IMR-90 (cell line): ENCODE data around the gene FBXO17. TPM values are rescaled to one million over a fixed set of nuclear protein-coding genes. Genes with fewer than 3 reads are reported as not detected.

ENCODE experiments used
- ATAC-seq: fragments of 200-7000 bp; cut with Tn5 transposase; 2 replicates; pipeline ENCODE4 v1.9.1; 2020; ENCODE audit warnings: low read depth, mild to moderate bottlenecking, moderate library complexity
- BruUV-seq: library from RNA; stranded (reverse); fragments of 400-500 nt; replicated peaks from 2 replicates; lab custom pipeline; 2021; lab: Mats Ljungman, UMichigan
- CTCF ChIA-PET: fragments of 300-600 bp; formaldehyde crosslinking; extraction: SDS; loops from one replicate; lab custom pipeline; 2021; ENCODE audit warnings: antibody characterized with exemption; lab: Yijun Ruan, JAX
- POLR2A ChIA-PET: fragments of 300-600 bp; sonication (Branson Sonifier 250); formaldehyde crosslinking; loops from one replicate; lab custom pipeline; 2022; ENCODE audit warnings: antibody characterized with exemption; ENCODE audit not compliant: unreplicated experiment; lab: Charles Lee
- DNase-seq: peaks from one replicate; pipeline ENCODE4 v3.0.0; 2013
- H2AFZ ChIP-seq: replicated peaks from 2 replicates; pipeline ENCODE3; 2013; ENCODE audit warnings: low read length, mild to moderate bottlenecking; ENCODE audit not compliant: poor library complexity
- H2AK5ac ChIP-seq: 2 replicates; pipeline ENCODE4 v1.6.1; 2013; ENCODE audit warnings: low read depth, low read length, inconsistent platforms
- H2AK9ac ChIP-seq: replicated peaks from 2 replicates; pipeline ENCODE3; 2013; ENCODE audit warnings: mild to moderate bottlenecking, low read depth, low read length, moderate library complexity; ENCODE audit not compliant: poor library complexity
- H2BK120ac ChIP-seq: 2 replicates; pipeline ENCODE4 v1.6.1; 2013; ENCODE audit warnings: low read depth, low read length, inconsistent platforms
- H2BK15ac ChIP-seq: 3 replicates; pipeline ENCODE4 v1.6.1; 2013; ENCODE audit warnings: low read depth, low read length, inconsistent platforms
- H2BK20ac ChIP-seq: 2 replicates; pipeline ENCODE4 v1.6.1; 2013; ENCODE audit warnings: low read depth, mild to moderate bottlenecking, inconsistent platforms, low read length, moderate library complexity
- H2BK5ac ChIP-seq: 2 replicates; pipeline ENCODE4 v1.6.1; 2013; ENCODE audit warnings: mild to moderate bottlenecking, low read depth, low read length, inconsistent platforms; ENCODE audit not compliant: poor library complexity, severe bottlenecking
- H3K14ac ChIP-seq: replicated peaks from 2 replicates; pipeline ENCODE4 v1.6.1; 2013; ENCODE audit warnings: low read depth, low read length, inconsistent platforms
- H3K18ac ChIP-seq: 2 replicates; pipeline ENCODE4 v1.6.1; 2013; ENCODE audit warnings: low read depth, low read length, control low read depth
- H3K23ac ChIP-seq: 2 replicates; pipeline ENCODE4 v1.6.1; 2013; ENCODE audit warnings: low read depth, low read length, inconsistent platforms
- H3K27ac ChIP-seq: 2 replicates; pipeline ENCODE4 v1.5.1; 2013; ENCODE audit warnings: mild to moderate bottlenecking, control low read depth, low read length; ENCODE audit not compliant: insufficient read depth
- H3K27me3 ChIP-seq: 2 replicates; pipeline ENCODE4 v1.6.1; 2013; ENCODE audit warnings: low read length; ENCODE audit not compliant: control insufficient read depth, insufficient read depth
- H3K36me3 ChIP-seq: 2 replicates; pipeline ENCODE4 v1.6.1; 2013; ENCODE audit warnings: low read length, mixed read lengths; ENCODE audit not compliant: control insufficient read depth, insufficient read depth
- H3K4ac ChIP-seq: 2 replicates; pipeline ENCODE4 v1.6.1; 2013; ENCODE audit warnings: low read depth, low read length, inconsistent platforms
- H3K4me1 ChIP-seq: 2 replicates; pipeline ENCODE4 v1.6.1; 2013; ENCODE audit warnings: low read length, mixed read lengths; ENCODE audit not compliant: control insufficient read depth, insufficient read depth
- H3K4me2 ChIP-seq: 2 replicates; pipeline ENCODE4 v1.6.1; 2013; ENCODE audit warnings: low read depth, mild to moderate bottlenecking, control low read depth, low read length, moderate library complexity
- H3K4me3 ChIP-seq: 2 replicates; pipeline ENCODE4 v1.5.1; 2013; ENCODE audit warnings: low read depth, mild to moderate bottlenecking, control low read depth, low read length, moderate library complexity; ENCODE audit not compliant: insufficient read depth
- H3K56ac ChIP-seq: 2 replicates; pipeline ENCODE4 v1.6.1; 2013; ENCODE audit warnings: low read length, inconsistent platforms; ENCODE audit not compliant: insufficient read depth; ENCODE audit errors: extremely low read depth
- H3K79me1 ChIP-seq, 2 experiments: 2 replicates each; pipeline ENCODE4 v1.6.1; 2013; ENCODE audit warnings: low read length in 2 of 2, inconsistent platforms in 1 of 2, low read depth in 1 of 2
- H3K9ac ChIP-seq: 2 replicates; pipeline ENCODE4 v1.6.1; 2013; ENCODE audit warnings: low read depth, low read length, control low read depth
- H3K9me1 ChIP-seq: 2 replicates; pipeline ENCODE4 v1.6.1; 2013; ENCODE audit warnings: low read length, inconsistent platforms; ENCODE audit not compliant: insufficient read depth
- H3K9me3 ChIP-seq: 2 replicates; pipeline ENCODE4 v1.6.1; 2013; ENCODE audit warnings: low read length; ENCODE audit not compliant: control insufficient read depth, insufficient read depth
- H4K20me1 ChIP-seq: 2 replicates; pipeline ENCODE4 v1.6.1; 2013; ENCODE audit warnings: low read length, inconsistent platforms; ENCODE audit not compliant: insufficient read depth
- H4K5ac ChIP-seq: 2 replicates; pipeline ENCODE4 v1.6.1; 2013; ENCODE audit warnings: mild to moderate bottlenecking, low read depth, low read length, control low read depth
- H4K8ac ChIP-seq, 2 experiments: 2 replicates each; pipeline ENCODE4 v1.6.1; 2013; ENCODE audit warnings: low read depth in 2 of 2, low read length in 2 of 2, control low read depth in 1 of 2, inconsistent platforms in 1 of 2
- H4K91ac ChIP-seq: 2 replicates; pipeline ENCODE4 v1.6.1; 2013; ENCODE audit warnings: low read depth, low read length, inconsistent platforms; ENCODE audit not compliant: insufficient read depth
- BHLHE40 ChIP-seq: fragments of 150-350 bp; IDR thresholded peaks from 2 replicates; pipeline ENCODE4 v1.6.1; 2016; ENCODE audit warnings: mild to moderate bottlenecking, low read depth, low read length
- CEBPB ChIP-seq: IDR thresholded peaks from 2 replicates; pipeline ENCODE4 v1.6.1; 2012; ENCODE audit warnings: low read depth, low read length, improper control_type of control experiment
- CHD1 ChIP-seq: IDR thresholded peaks from 2 replicates; pipeline ENCODE4 v1.6.1; 2012; ENCODE audit warnings: low read depth, low read length, improper control_type of control experiment
- FOS ChIP-seq: fragments of 150-350 bp; IDR thresholded peaks from 2 replicates; pipeline ENCODE4 v1.6.1; 2016; ENCODE audit warnings: low read depth, low read length
- MAFK ChIP-seq: IDR thresholded peaks from 2 replicates; pipeline ENCODE4 v1.6.1; 2012; ENCODE audit warnings: low read depth, low read length, improper control_type of control experiment
- MAZ ChIP-seq: IDR thresholded peaks from 2 replicates; pipeline ENCODE4 v1.6.1; 2012; ENCODE audit warnings: low read depth, mild to moderate bottlenecking, low read length, improper control_type of control experiment, moderate library complexity, borderline replicate concordance
- MXI1 ChIP-seq: IDR thresholded peaks from 2 replicates; pipeline ENCODE4 v1.6.1; 2012; ENCODE audit warnings: low read depth, mild to moderate bottlenecking, low read length, moderate library complexity, borderline replicate concordance
- NFE2L2 ChIP-seq: fragments of 150-350 bp; IDR thresholded peaks from 2 replicates; pipeline ENCODE4 v1.6.1; 2016; ENCODE audit warnings: low read depth, mild to moderate bottlenecking, low read length
- POLR2A ChIP-seq: IDR thresholded peaks from 2 replicates; pipeline ENCODE4 v1.6.1; 2012; ENCODE audit warnings: mild to moderate bottlenecking, low read depth, low read length
- RAD21 ChIP-seq: IDR thresholded peaks from 2 replicates; pipeline ENCODE4 v1.6.1; 2012; ENCODE audit warnings: low read length, improper control_type of control experiment
- RCOR1 ChIP-seq: IDR thresholded peaks from 2 replicates; pipeline ENCODE4 v1.6.1; 2012; ENCODE audit warnings: mild to moderate bottlenecking, low read length, improper control_type of control experiment; ENCODE audit not compliant: insufficient replicate concordance
- RFX5 ChIP-seq: IDR thresholded peaks from 2 replicates; pipeline ENCODE4 v1.8.0; 2012; ENCODE audit warnings: low read depth, mild to moderate bottlenecking, low read length, moderate library complexity
- SMC3 ChIP-seq: fragments of 150-350 bp; IDR thresholded peaks from 2 replicates; pipeline ENCODE4 v1.6.1; 2016; ENCODE audit warnings: low read depth, mild to moderate bottlenecking, antibody characterized with exemption, low read length, moderate library complexity
- WGBS, 2 experiments: methylation state at CpG; one replicate each; pipeline versions ENCODE4 v1.1.5 to v1.1.7; 2013; ENCODE audit warnings: missing lambda C conversion rate in 2 of 2; ENCODE audit not compliant: insufficient read length in 1 of 2; ENCODE audit errors: extremely low coverage in 2 of 2; 5-methylcytosine and 5-hydroxymethylcytosine counted together
- dilution Hi-C: fragments of 300-500 bp; cut with HindIII; formaldehyde crosslinking; loops from one replicate; pipeline ENCODE4 v1.14.3; 2018; ENCODE audit warnings: low sequenced_read_pairs; ENCODE audit not compliant: unreplicated experiment
- in situ Hi-C: fragments of 300-500 bp; cut with MboI; formaldehyde crosslinking; loops from 3 replicates; pipeline ENCODE4 v1.14.3; 2019; ENCODE audit warnings: low sequenced_read_pairs, inconsistent platforms, mixed read lengths
- intact Hi-C: fragments of 100-400 bp; cut with micrococcal nuclease; formaldehyde crosslinking; loops from 2 replicates; pipeline ENCODE4 v1.10.0; 2022
- polyA plus RNA-seq, 3 experiments: library from polyadenylated mRNA; depleted of rRNA; stranded (reverse); fragments of >200 nt; gene quantifications; 2 replicates each; pipeline ENCODE4 v1.2.3, GENCODE V29; 2012; ENCODE audit warnings: low replicate concordance in 1 of 3
- total RNA-seq: library from RNA; depleted of rRNA; stranded (reverse); fragments of >200 nt; gene quantifications from 2 replicates; pipeline ENCODE4 v1.2.3, GENCODE V29; 2012
- TF ChIP-seq, protein P1 (sequence below): conservative IDR thresholded peaks from 2 replicates; pipeline ENCODE4 v1.5.1; 2012; ENCODE audit warnings: mild to moderate bottlenecking, low read depth, low read length, improper control_type of control experiment
- TF ChIP-seq, protein P2 (sequence below): fragments of 150-350 bp; IDR thresholded peaks from 2 replicates; pipeline ENCODE4 v1.6.1; 2016; ENCODE audit warnings: low read depth, mild to moderate bottlenecking, low read length, moderate library complexity, borderline replicate concordance
- TF ChIP-seq, protein P3 (sequence below): fragments of 150-350 bp; IDR thresholded peaks from 2 replicates; pipeline ENCODE4 v1.6.1; 2017; ENCODE audit warnings: mild to moderate bottlenecking, antibody characterized with exemption, low read length, low read depth

The FBXO17 gene
- total and polyA plus RNA-seq, 2 of the 4 experiments (the other 2 are of a cell fraction): 10.8 to 20.7 TPM

DNA sequence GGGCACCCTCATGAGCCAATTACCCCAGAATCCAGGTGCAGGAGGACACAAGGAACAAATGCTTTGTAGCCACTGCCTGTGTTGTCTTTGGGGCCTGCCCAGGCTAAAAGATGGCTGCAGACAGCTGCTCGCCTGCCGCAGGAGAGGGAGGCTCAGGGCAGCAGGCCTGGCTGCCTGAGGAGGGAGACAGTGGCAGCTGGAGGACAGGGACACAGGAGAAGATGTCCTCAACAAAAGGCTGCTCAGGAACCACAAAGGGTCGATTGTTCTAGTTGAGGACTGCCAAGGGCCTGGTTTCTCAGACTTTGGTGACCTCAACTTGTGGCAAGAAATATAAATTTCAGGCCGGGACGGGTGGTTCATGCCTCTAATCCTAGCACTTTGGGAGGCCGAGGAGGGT lies 83.8 kb downstream of the FBXO17 start:
- no peak overlapping the region for H3K9ac ChIP-seq
- no peaks in the 10 kb centered on the region for H3K9me3 ChIP-seq

More for the DNA sequence above, 83.8 kb downstream of the FBXO17 start:
- Histone ChIP-seq H2AFZ (no peak overlapping the region), H3K14ac (no peak overlapping the region), H2BK5ac (no peak overlapping the region), H3K36me3 (peaks cover 21% of the 10 kb centered on the region), H4K5ac (no peak overlapping the region), H2BK20ac (no peak overlapping the region), H3K27ac (no peak overlapping the region), H3K4me3 (no peak overlapping the region), H4K8ac (no peak overlapping the region), H4K91ac (no peak overlapping the region), H2BK120ac (no peak overlapping the region), H3K23ac (no peak overlapping the region), H3K27me3 (no peaks in the 10 kb centered on the region), H3K4me1 (no peaks in the 10 kb centered on the region), H4K20me1 (peaks cover 3% of the 10 kb centered on the region; the same call in 1 of the 2 replicates), H3K4ac (no peak overlapping the region), H3K56ac (no peak overlapping the region), H2AK5ac (no peak overlapping the region), H3K18ac (no peak overlapping the region), H3K79me1 (peaks cover 0 to under 1% of the 10 kb centered on the region in 2 experiments; a peak in 1 of 4 replicates), H2AK9ac (no peak overlapping the region), H2BK15ac (no peak overlapping the region), H3K9me1 (0 out of 2 replicates have a peak, but pooled peaks cover 2% of the 10 kb centered on the region), H3K4me2 (no peak overlapping the region)
- in situ Hi-C loops (no loop called here), dilution Hi-C loops (no loop called here), intact Hi-C loops (no loop called here)
- ATAC-seq: no peak
- DNase-seq: no peak
- CTCF ChIA-PET: no interaction called here
- POLR2A ChIA-PET: no interaction called here
- no TSS peak for BruUV-seq
- TF ChIP-seq, protein P1, sequence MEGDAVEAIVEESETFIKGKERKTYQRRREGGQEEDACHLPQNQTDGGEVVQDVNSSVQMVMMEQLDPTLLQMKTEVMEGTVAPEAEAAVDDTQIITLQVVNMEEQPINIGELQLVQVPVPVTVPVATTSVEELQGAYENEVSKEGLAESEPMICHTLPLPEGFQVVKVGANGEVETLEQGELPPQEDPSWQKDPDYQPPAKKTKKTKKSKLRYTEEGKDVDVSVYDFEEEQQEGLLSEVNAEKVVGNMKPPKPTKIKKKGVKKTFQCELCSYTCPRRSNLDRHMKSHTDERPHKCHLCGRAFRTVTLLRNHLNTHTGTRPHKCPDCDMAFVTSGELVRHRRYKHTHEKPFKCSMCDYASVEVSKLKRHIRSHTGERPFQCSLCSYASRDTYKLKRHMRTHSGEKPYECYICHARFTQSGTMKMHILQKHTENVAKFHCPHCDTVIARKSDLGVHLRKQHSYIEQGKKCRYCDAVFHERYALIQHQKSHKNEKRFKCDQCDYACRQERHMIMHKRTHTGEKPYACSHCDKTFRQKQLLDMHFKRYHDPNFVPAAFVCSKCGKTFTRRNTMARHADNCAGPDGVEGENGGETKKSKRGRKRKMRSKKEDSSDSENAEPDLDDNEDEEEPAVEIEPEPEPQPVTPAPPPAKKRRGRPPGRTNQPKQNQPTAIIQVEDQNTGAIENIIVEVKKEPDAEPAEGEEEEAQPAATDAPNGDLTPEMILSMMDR: no peak
- TF ChIP-seq RAD21 (no peak), MAFK (no peak), CEBPB (no peak), POLR2A (no peak), RCOR1 (no peak), CHD1 (no peak), NFE2L2 (no peak), RFX5 (no peak), MXI1 (no peak), SMC3 (no peak), FOS (no peak), BHLHE40 (no peak), MAZ (no peak)
- TF ChIP-seq, protein P2, sequence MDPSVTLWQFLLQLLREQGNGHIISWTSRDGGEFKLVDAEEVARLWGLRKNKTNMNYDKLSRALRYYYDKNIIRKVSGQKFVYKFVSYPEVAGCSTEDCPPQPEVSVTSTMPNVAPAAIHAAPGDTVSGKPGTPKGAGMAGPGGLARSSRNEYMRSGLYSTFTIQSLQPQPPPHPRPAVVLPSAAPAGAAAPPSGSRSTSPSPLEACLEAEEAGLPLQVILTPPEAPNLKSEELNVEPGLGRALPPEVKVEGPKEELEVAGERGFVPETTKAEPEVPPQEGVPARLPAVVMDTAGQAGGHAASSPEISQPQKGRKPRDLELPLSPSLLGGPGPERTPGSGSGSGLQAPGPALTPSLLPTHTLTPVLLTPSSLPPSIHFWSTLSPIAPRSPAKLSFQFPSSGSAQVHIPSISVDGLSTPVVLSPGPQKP: no peak
- TF ChIP-seq, protein P3, sequence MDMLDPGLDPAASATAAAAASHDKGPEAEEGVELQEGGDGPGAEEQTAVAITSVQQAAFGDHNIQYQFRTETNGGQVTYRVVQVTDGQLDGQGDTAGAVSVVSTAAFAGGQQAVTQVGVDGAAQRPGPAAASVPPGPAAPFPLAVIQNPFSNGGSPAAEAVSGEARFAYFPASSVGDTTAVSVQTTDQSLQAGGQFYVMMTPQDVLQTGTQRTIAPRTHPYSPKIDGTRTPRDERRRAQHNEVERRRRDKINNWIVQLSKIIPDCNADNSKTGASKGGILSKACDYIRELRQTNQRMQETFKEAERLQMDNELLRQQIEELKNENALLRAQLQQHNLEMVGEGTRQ: no peak
- WGBS, 2 experiments: 96% methylated on average over 4 of the region's 6 CpGs; no CpG with 5 or more reads in 1 of the 2 experiments
